ENCODE results near the gene GYG2.
"Not testable (repeated sequence)": the region's sequence is repeated elsewhere in the genome, so short reads cannot be mapped to it uniquely, and the experiment has no call there.

The GYG2 gene

GRCh38 chrX:2901367-2902036 is 72.8 kb downstream of the GYG2 start:
- no peak for DNase-seq (ENCODE audit: low read depth in 4 of 4, low spot score in 1 of 4)

GRCh38 chrX:2902841-2903240 is 74.1 kb downstream of the GYG2 start:
- DNase-seq (ENCODE audit: low read depth in 4 of 4, low spot score in 1 of 4): no peak

DNA sequence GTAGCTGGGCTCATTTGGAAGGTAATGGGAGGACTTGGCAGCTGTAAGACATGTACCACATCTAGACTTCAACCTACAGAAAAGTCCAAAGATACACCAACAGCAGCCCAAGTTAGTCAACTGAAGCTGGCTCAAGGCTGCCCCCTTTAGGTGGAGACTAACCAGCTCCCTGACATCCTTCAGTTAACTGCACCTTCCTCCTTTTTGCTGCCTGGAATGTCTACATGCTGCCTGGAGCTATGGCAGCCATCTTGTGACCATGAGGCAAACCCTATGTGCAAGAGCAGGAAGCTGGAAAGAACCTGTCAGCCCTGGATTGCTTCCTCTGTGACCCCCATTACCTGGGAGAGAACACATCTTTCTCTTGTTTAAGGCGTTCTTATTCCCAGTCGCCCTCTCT is 74.6 kb downstream of the GYG2 start:
- no peak for DNase-seq (ENCODE audit: low read depth in 4 of 4, low spot score in 1 of 4)

GRCh38 chrX:2907295-2907694 is 78.6 kb downstream of the GYG2 start:
- DNase-seq (ENCODE audit: low read depth in 4 of 4, low spot score in 1 of 4): no peak

DNA sequence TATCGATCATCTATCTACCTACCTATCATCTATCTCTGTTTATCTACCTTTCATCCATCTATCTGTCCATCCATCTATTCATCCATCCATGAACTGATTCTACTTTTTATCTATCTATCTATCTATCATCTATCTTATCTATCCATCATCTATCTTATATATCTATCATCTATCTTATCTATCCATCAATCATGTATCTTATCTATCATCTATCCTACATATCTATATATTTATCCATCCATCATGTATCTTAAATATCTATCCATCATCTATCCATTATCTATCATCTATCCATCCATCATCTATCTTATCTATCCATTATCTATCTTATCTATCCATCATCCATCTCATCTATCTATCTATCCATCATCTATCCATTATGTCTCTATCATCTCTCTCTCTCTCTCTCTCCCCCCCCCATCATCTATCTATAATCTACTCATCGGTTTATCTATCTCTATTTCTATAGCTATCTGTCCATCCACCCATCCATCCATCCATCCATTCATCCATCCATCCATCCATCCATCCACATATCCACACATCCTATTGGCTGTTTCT is 79.5 kb downstream of the GYG2 start:
- no peak for DNase-seq (ENCODE audit: low read depth in 4 of 4, low spot score in 1 of 4)

DNA sequence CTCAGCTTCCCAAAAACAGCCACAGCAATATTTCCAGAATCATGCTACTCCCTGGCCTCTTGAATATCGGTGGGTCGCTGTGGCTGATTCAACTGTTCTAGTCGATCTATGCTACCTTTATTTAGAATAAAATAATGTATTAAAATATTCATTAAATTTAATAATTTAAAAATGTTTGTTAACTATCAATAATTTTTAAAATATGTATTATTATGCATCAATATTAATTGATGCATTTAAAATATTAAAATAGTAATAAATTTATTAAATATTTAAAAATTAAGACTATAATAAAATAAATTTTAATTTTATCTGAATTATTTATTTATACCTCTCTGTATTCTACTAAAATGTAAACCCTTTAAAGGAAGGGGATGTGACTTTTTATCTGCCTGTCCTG is 81.4 kb downstream of the GYG2 start:
- no peak for DNase-seq (ENCODE audit: low read depth in 4 of 4, low spot score in 1 of 4)

- DNase-seq (ENCODE audit: low read depth in 4 of 4, low spot score in 1 of 4): no peak
Observed at GRCh38 chrX:2913118-2913517, 84.4 kb downstream of the GYG2 start.

- no peak for DNase-seq (ENCODE audit: low read depth in 4 of 4, low spot score in 1 of 4)
Observed at GRCh38 chrX:2917767-2918166, 89.0 kb downstream of the GYG2 start.

GRCh38 chrX:2921193-2921592 is 92.5 kb downstream of the GYG2 start:
- no peak for DNase-seq (ENCODE audit: low read depth in 4 of 4, low spot score in 1 of 4)

DNA sequence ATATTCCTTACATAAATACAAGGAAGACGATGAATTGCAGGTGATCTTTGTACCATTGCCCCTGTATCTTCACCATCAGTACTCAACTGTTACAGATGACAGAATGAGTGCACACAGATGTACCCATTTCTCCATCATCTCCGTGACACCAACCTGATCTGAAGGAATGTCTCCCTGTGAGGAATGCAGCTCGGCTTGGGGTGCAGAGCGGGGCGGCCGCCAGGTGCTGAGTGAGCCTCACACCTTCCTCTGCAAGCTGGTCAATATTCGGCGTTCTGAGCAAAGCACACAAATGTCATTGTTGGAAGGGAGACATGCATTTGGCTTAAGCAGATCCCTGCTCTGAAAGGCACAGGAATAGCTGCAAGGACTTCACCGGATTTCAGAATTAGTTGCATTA is 93.0 kb downstream of the GYG2 start:
- no peak for DNase-seq (ENCODE audit: low read depth in 4 of 4, low spot score in 1 of 4)

- DNase-seq (ENCODE audit: low read depth in 4 of 4, low spot score in 1 of 4): no peak
Observed at GRCh38 chrX:2924151-2924550, 95.4 kb downstream of the GYG2 start.

GRCh38 chrX:2926255-2926654 is 97.5 kb downstream of the GYG2 start:
- not testable (repeated sequence) for DNase-seq (ENCODE audit: low read depth in 4 of 4, low spot score in 1 of 4)

DNA sequence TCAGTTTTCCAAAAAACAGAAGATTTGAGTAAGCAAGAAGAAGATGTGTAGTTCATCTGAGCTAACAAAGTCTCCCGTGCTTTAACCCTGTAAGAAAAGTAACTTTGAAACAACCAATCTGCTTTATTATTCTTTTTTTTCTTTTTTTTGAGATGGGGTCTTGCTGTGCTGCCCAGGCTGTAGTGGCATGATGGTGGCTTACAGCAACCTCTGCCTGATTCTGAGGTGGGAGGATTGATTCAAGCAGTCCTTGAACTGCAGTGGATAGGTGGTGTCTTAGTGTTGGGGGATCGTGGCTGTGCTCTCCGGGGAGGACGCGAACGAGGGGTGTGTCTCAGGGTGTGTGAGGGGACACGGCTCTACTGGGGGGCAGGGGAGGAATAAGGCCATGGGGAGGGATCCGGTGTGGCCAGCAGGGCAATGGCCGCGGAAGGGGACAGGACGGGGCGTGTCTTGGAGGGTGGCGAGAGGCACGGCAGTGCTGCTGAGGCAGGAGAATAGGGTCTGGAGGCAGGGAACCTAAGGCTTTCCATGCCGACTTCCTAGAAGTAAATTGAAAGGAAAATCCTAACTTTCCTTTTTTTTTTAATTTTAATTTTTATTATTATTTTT is 98.0 kb downstream of the GYG2 start:
- DNase-seq (ENCODE audit: low read depth in 4 of 4, low spot score in 1 of 4): no peak

- DNase-seq (ENCODE audit: low read depth in 4 of 4, low spot score in 1 of 4): no peak
Observed at GRCh38 chrX:2928191-2928582, 99.5 kb downstream of the GYG2 start.

DNA sequence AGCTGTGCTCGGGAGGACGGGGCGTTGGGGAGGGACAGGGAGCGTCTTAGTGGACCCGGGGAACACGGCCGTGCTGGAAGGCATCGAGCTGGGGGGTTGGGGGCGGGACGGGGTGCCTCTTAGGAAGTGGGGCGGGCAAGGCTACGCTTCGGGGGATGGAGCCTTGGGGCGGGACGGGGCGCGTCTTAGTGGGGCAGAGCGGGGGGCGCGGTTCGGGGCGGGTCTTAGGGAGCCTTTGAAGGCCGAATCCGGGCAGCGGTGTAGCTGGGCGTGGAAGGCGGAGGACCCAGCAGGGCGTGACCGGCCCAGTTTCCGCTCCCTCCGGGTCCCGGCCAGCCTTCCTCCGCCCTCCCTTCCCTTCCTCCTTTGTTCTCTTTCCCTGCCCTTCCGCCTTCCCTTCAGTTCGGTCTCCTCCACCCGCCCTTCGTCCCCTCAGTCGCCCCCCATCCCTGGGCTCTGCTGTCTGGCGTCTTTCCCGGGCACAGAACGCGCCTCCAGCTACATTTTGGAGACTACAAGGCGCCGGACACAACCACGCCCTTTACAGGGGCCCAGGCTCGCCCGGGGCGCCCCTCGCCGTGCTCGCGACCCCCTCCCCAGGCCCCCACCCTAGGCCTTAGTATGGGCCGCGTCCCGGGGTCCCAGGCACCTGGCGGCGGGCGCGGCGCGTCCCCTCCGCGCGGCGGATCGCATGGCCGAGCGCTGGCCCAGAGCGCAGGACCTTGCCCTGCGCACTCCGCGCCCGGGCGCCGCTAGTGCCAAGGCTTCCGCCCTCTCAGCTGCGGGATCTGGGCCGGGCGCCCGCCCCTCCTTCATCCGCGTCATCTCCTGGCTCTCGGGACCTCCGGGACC is 100.1 kb downstream of the GYG2 start, which contains the start of gene ARSD:
TSS of gene ARSD (minus strand) at position 757 of the 852 bp plus-strand sequence. CDS start at position 693, 64 bp downstream.
- DNase-seq (ENCODE audit: low read depth in 4 of 4, low spot score in 1 of 4): peak in 2 of 4 experiments; percentile 2 to 9

- DNase-seq (ENCODE audit: low read depth in 4 of 4, low spot score in 1 of 4): no peak
Observed at GRCh38 chrX:2931155-2931554, 102.4 kb downstream of the GYG2 start.

GRCh38 chrX:2931612-2932011 is 102.9 kb downstream of the GYG2 start:
- no peak for DNase-seq (ENCODE audit: low read depth in 4 of 4, low spot score in 1 of 4)
